Measurements from ENCODE around the gene ZC2HC1C.
A peak's percentile ranks its signal among the peaks of the same experiment; 100 is the strongest.

ZC2HC1C gene

GRCh38 chr14:75069121-75069810 is at the start of gene ZC2HC1C:
Gene ZC2HC1C, plus strand, starts transcription at chr14:75069641. Its CDS starts 933 bp downstream, at chr14:75070574.
- DNase-seq (ENCODE audit: low read depth): peak; percentile 45

GRCh38 chr14:75022655-75023054 is 46.8 kb upstream of the ZC2HC1C start:
- no peak for DNase-seq (ENCODE audit: low read depth)

- DNase-seq (ENCODE audit: low read depth): no peak
Observed at GRCh38 chr14:75023108-75023507, 46.3 kb upstream of the ZC2HC1C start.

GRCh38 chr14:75025082-75025481 is 44.4 kb upstream of the ZC2HC1C start:
- DNase-seq (ENCODE audit: low read depth): no peak

GRCh38 chr14:75025876-75026275 is 43.6 kb upstream of the ZC2HC1C start:
- no peak for DNase-seq (ENCODE audit: low read depth)

- DNase-seq (ENCODE audit: low read depth): no peak
Observed at GRCh38 chr14:75030147-75030546, 39.3 kb upstream of the ZC2HC1C start.

GRCh38 chr14:75032939-75033338 is 36.5 kb upstream of the ZC2HC1C start:
- DNase-seq (ENCODE audit: low read depth): no peak

- no peak for DNase-seq (ENCODE audit: low read depth)
Observed at GRCh38 chr14:75040507-75040906, 28.9 kb upstream of the ZC2HC1C start.

GRCh38 chr14:75040959-75041358 is 28.5 kb upstream of the ZC2HC1C start:
- no peak for DNase-seq (ENCODE audit: low read depth)

- DNase-seq (ENCODE audit: low read depth): no peak
Observed at GRCh38 chr14:75041613-75042012, 27.8 kb upstream of the ZC2HC1C start.

- no peak for DNase-seq (ENCODE audit: low read depth)
Observed at GRCh38 chr14:75042035-75042434, 27.4 kb upstream of the ZC2HC1C start.

GRCh38 chr14:75044322-75044721 is 25.1 kb upstream of the ZC2HC1C start:
- no peak for DNase-seq (ENCODE audit: low read depth)

GRCh38 chr14:75044752-75045151 is 24.7 kb upstream of the ZC2HC1C start:
- DNase-seq (ENCODE audit: low read depth): no peak

GRCh38 chr14:75046275-75046674 is 23.2 kb upstream of the ZC2HC1C start:
- DNase-seq (ENCODE audit: low read depth): no peak

- DNase-seq (ENCODE audit: low read depth): no peak
Observed at GRCh38 chr14:75046899-75047298, 22.5 kb upstream of the ZC2HC1C start.

- no peak for DNase-seq (ENCODE audit: low read depth)
Observed at GRCh38 chr14:75047506-75047905, 21.9 kb upstream of the ZC2HC1C start.

- no peak for DNase-seq (ENCODE audit: low read depth)
Observed at GRCh38 chr14:75048101-75048500, 21.3 kb upstream of the ZC2HC1C start.

GRCh38 chr14:75049136-75049535 is 20.3 kb upstream of the ZC2HC1C start:
- no peak for DNase-seq (ENCODE audit: low read depth)

GRCh38 chr14:75049731-75050201 is 19.7 kb upstream of the ZC2HC1C start:
- no peak for DNase-seq (ENCODE audit: low read depth)

GRCh38 chr14:75050852-75051555 is 18.4 kb upstream of the ZC2HC1C start, which contains the start of gene MLH3:
Gene MLH3, minus strand, starts transcription at chr14:75051467. Its CDS starts 1,812 bp downstream, at chr14:75049655.
- peak; percentile 56 for DNase-seq (ENCODE audit: low read depth)

GRCh38 chr14:75051556-75051899 is 17.9 kb upstream of the ZC2HC1C start:
- no peak for DNase-seq (ENCODE audit: low read depth)

GRCh38 chr14:75053396-75054291 is 15.8 kb upstream of the ZC2HC1C start:
- DNase-seq (ENCODE audit: low read depth): no peak
